Liver (tissue), 9 donors: Measurements from ENCODE around the gene RAF1. TPM values are rescaled to one million over a fixed set of nuclear protein-coding genes. Genes with fewer than 3 reads are reported as not detected.

Source experiments
- DNase-seq: peaks from one replicate; pipeline ENCODE4 v3.0.0-alpha.2; 2017; ENCODE audit warnings: low spot score
- H3K27ac ChIP-seq, 2 donors: one replicate each; pipeline ENCODE4 v1.7.0; 2013; ENCODE audit warnings: inconsistent platforms in 2 of 2, low read length in 2 of 2, control low read depth in 1 of 2, low read depth in 1 of 2, mild to moderate bottlenecking in 1 of 2
- H3K27me3 ChIP-seq, 4 donors: one replicate each; pipeline versions ENCODE4 v1.6.1 to v1.7.0; 2013; ENCODE audit warnings: low read length in 3 of 4, inconsistent platforms in 1 of 4, mild to moderate bottlenecking in 1 of 4, moderate library complexity in 1 of 4; ENCODE audit not compliant: control insufficient read depth in 4 of 4, insufficient read depth in 4 of 4
- H3K36me3 ChIP-seq, 4 donors: one replicate each; pipeline versions ENCODE4 v1.6.1 to v1.7.0; 2013; ENCODE audit warnings: low read length in 3 of 4, mild to moderate bottlenecking in 3 of 4, low read depth in 1 of 4, moderate library complexity in 1 of 4; ENCODE audit not compliant: control insufficient read depth in 4 of 4, insufficient read depth in 3 of 4
- H3K4me1 ChIP-seq, 4 donors: one replicate each; pipeline versions ENCODE4 v1.6.1 to v1.7.0; 2013; ENCODE audit warnings: low read length in 3 of 4, mild to moderate bottlenecking in 3 of 4, moderate library complexity in 1 of 4; ENCODE audit not compliant: control insufficient read depth in 4 of 4, insufficient read depth in 4 of 4
- H3K4me3 ChIP-seq, 3 donors: one replicate each; pipeline versions ENCODE4 v1.6.1 to v1.7.0; 2013; ENCODE audit warnings: low read length in 3 of 3, control low read depth in 1 of 3, low read depth in 1 of 3, mild to moderate bottlenecking in 1 of 3
- H3K9ac ChIP-seq, 2 donors: one replicate each; pipeline ENCODE4 v1.7.0; 2013; ENCODE audit warnings: low read length in 2 of 2, mild to moderate bottlenecking in 2 of 2, moderate library complexity in 2 of 2, control low read depth in 1 of 2, low read depth in 1 of 2
- H3K9me3 ChIP-seq, 4 donors: one replicate each; pipeline versions ENCODE4 v1.6.1 to v1.7.0; 2013; ENCODE audit warnings: low read length in 3 of 4; ENCODE audit not compliant: control insufficient read depth in 4 of 4
- EGR1 ChIP-seq, 2 donors: IDR thresholded peaks; 2 replicates each; pipeline ENCODE4 v1.6.1; 2016 to 2018; ENCODE audit warnings: antibody characterized with exemption in 2 of 2, low read depth in 2 of 2
- FOXA1 ChIP-seq: IDR thresholded peaks from 2 replicates; pipeline ENCODE4 v1.6.1; 2016; ENCODE audit warnings: antibody characterized with exemption
- FOXA2 ChIP-seq: IDR thresholded peaks from 2 replicates; pipeline ENCODE4 v1.6.1; 2016; ENCODE audit warnings: antibody characterized with exemption
- GABPA ChIP-seq, 2 donors: IDR thresholded peaks in 1 of 2; conservative IDR thresholded peaks in 1 of 2; 2 replicates each; pipeline ENCODE4 v1.6.1; 2016; ENCODE audit warnings: antibody characterized with exemption in 2 of 2, mild to moderate bottlenecking in 1 of 2, moderate library complexity in 1 of 2
- HNF4A ChIP-seq, 2 donors: conservative IDR thresholded peaks; 2 replicates each; pipeline ENCODE4 v1.6.1; 2016; ENCODE audit warnings: antibody characterized with exemption in 2 of 2, mild to moderate bottlenecking in 2 of 2
- HNF4G ChIP-seq: IDR thresholded peaks from 2 replicates; pipeline ENCODE4 v1.6.1; 2016; ENCODE audit warnings: antibody characterized with exemption
- NR2F2 ChIP-seq: IDR thresholded peaks from 2 replicates; pipeline ENCODE4 v1.6.1; 2016; ENCODE audit warnings: antibody characterized with exemption
- RAD21 ChIP-seq, 2 donors: IDR thresholded peaks; 2 replicates each; pipeline ENCODE4 v1.6.1; 2016; ENCODE audit warnings: antibody characterized with exemption in 2 of 2, mild to moderate bottlenecking in 2 of 2
- RXRA ChIP-seq, 2 donors: IDR thresholded peaks; 2 replicates each; pipeline ENCODE4 v1.6.1; 2017 to 2018; ENCODE audit warnings: antibody characterized with exemption in 2 of 2, mild to moderate bottlenecking in 1 of 2
- SP1 ChIP-seq: IDR thresholded peaks from 2 replicates; pipeline ENCODE4 v1.6.1; 2018; ENCODE audit warnings: antibody characterized with exemption, mild to moderate bottlenecking
- TAF1 ChIP-seq: conservative IDR thresholded peaks from 2 replicates; pipeline ENCODE4 v1.6.1; 2016; ENCODE audit warnings: antibody characterized with exemption, mild to moderate bottlenecking
- YY1 ChIP-seq: IDR thresholded peaks from 2 replicates; pipeline ENCODE4 v1.6.1; 2016; ENCODE audit warnings: antibody characterized with exemption, mild to moderate bottlenecking
- WGBS: extraction: QIAGEN DNeasy Blood & Tissue Kit; methylation state at CpG from one replicate; pipeline ENCODE4 v1.1.7; 2013; 5-methylcytosine and 5-hydroxymethylcytosine counted together
- polyA plus RNA-seq, 2 donors: library from polyadenylated mRNA; stranded (reverse) in 1 of 2; unstranded in 1 of 2; fragments of 200-250 nt in 1 of 2; fragments of >200 nt in 1 of 2; fragmentation: Nextera tagmentation in 1 of 2; extraction: Ambion mirVana in 1 of 2; gene quantifications; one replicate each; pipeline versions ENCODE4 v1.2.1 to v1.2.3, GENCODE V29; 2013 to 2015
- total RNA-seq, 2 donors: library from RNA; depleted of rRNA; stranded (reverse); fragments of >200 nt; gene quantifications; one replicate each; pipeline ENCODE4 v1.2.3, GENCODE V29; 2014
- TF ChIP-seq, protein P1 (sequence below): IDR thresholded peaks from 2 replicates; pipeline ENCODE4 v1.6.1; 2016; ENCODE audit warnings: antibody characterized with exemption
- TF ChIP-seq, protein P2 (sequence below): IDR thresholded peaks from 2 replicates; pipeline ENCODE4 v1.6.1; 2016; ENCODE audit warnings: antibody characterized with exemption
- TF ChIP-seq, protein P3 (sequence below): fragments of 150-350 bp; IDR thresholded peaks from 2 replicates; pipeline ENCODE4 v1.5.1; 2017; ENCODE audit warnings: improper control_type of control experiment, low read depth, low read length; ENCODE audit not compliant: missing input control
- TF ChIP-seq, protein P4 (sequence below): IDR thresholded peaks from 2 replicates; pipeline ENCODE4 v1.6.1; 2016; ENCODE audit warnings: antibody characterized with exemption
- TF ChIP-seq, protein P5 (sequence below): IDR thresholded peaks from 2 replicates; pipeline ENCODE4 v1.6.1; 2016; ENCODE audit warnings: antibody characterized with exemption, mild to moderate bottlenecking
- donor health status: healthy.
- donor health status: healthy.
- donor health status: healthy.
- donor health status: healthy.
- donor health status: healthy.

Gene RAF1
- total and polyA plus RNA-seq, 4 donors = 44.3 to 92.3 (median 63.2) TPM

DNA sequence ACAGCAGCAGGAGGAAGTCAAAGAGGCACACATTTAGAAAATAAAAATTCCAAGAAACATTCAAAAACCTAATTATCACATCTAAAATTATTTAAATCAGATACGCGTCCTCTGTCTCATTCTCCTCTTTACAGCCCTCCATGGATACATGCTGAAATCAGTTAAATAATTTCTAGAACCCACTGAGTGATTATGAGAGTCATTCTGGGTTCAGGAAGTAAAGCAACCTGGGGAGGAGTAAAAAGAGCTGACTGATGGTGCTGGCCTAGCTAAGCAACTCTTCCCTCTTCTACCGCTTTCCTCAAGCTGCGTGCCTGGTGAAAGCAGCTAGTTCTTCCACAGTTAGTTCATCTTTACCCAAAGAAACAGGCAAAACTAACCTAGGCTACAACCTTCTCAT is 48.7 kb downstream of the RAF1 start:
- H3K27ac ChIP-seq = no peak overlapping the region
- peaks cover 3 to 17% (median 13%) of the 10 kb centered on the region in 4 donors for H3K36me3 ChIP-seq
- WGBS = 94% methylated on average over 4 of the region's 4 CpGs

DNA sequence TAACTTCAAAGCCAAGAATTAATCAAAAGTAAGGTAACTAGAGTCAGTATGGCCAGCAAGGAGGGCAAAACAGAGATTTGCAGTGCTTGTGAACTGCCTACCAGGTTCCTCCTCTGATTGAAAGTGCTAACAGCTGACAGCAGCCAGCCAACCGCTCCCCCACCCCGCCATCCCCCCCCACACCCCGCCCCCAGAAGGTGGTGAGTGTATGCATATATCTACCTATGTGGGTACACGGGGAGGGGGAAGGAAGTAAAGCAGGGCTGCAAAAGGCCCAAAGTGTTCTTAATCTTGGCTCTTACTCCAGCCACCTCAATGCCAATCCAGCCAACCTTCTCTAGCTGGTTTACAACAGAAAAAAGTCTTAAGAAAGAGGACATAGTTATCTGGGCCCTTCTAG is 50.7 kb downstream of the RAF1 start:
- peaks cover 3 to 22% (median 19%) of the 10 kb centered on the region in 4 donors for H3K36me3 ChIP-seq
- H3K27ac ChIP-seq = no peak overlapping the region
- TF ChIP-seq GABPA (IDR thresholded peaks at IDR 0.05 in 1 of 2, conservative IDR thresholded peaks at IDR 0.05 in 1 of 2) (no peak), FOXA1 (no peak), SP1 (no peak), HNF4G (no peak), RXRA (IDR thresholded peaks at IDR 0.05) (no peak), RAD21 (IDR thresholded peaks at IDR 0.05) (no peak), EGR1 (IDR thresholded peaks at IDR 0.05; ENCODE audit: low read depth in 2 of 2) (no peak), NR2F2 (no peak), FOXA2 (no peak)
- TF ChIP-seq, protein P1, sequence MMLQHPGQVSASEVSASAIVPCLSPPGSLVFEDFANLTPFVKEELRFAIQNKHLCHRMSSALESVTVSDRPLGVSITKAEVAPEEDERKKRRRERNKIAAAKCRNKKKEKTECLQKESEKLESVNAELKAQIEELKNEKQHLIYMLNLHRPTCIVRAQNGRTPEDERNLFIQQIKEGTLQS = no peak
- TF ChIP-seq, protein P2, sequence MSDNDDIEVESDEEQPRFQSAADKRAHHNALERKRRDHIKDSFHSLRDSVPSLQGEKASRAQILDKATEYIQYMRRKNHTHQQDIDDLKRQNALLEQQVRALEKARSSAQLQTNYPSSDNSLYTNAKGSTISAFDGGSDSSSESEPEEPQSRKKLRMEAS = no peak
- no peaks in the 10 kb centered on the region for H3K9me3 ChIP-seq
- no peak for DNase-seq
- H3K4me3 ChIP-seq = no peak overlapping the region
- no peak overlapping the region for H3K9ac ChIP-seq
- no peaks in the 10 kb centered on the region for H3K4me1 ChIP-seq
- no peaks in the 10 kb centered on the region for H3K27me3 ChIP-seq
- WGBS = 75% methylated on average over 4 of the region's 4 CpGs

More for the DNA sequence above, 48.7 kb downstream of the RAF1 start:
- no peak overlapping the region for H3K4me3 ChIP-seq
- DNase-seq = no peak
- H3K9ac ChIP-seq = no peak overlapping the region
- H3K9me3 ChIP-seq = no peaks in the 10 kb centered on the region
- no peaks in the 10 kb centered on the region for H3K27me3 ChIP-seq
- H3K4me1 ChIP-seq = peaks cover under 1 to 2% (median under 1%) of the 10 kb centered on the region in 4 donors
- no peak for TF ChIP-seq SP1
- TF ChIP-seq FOXA2 = no peak
- TF ChIP-seq, protein P3, sequence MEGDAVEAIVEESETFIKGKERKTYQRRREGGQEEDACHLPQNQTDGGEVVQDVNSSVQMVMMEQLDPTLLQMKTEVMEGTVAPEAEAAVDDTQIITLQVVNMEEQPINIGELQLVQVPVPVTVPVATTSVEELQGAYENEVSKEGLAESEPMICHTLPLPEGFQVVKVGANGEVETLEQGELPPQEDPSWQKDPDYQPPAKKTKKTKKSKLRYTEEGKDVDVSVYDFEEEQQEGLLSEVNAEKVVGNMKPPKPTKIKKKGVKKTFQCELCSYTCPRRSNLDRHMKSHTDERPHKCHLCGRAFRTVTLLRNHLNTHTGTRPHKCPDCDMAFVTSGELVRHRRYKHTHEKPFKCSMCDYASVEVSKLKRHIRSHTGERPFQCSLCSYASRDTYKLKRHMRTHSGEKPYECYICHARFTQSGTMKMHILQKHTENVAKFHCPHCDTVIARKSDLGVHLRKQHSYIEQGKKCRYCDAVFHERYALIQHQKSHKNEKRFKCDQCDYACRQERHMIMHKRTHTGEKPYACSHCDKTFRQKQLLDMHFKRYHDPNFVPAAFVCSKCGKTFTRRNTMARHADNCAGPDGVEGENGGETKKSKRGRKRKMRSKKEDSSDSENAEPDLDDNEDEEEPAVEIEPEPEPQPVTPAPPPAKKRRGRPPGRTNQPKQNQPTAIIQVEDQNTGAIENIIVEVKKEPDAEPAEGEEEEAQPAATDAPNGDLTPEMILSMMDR = no peak
- TF ChIP-seq, protein P4, sequence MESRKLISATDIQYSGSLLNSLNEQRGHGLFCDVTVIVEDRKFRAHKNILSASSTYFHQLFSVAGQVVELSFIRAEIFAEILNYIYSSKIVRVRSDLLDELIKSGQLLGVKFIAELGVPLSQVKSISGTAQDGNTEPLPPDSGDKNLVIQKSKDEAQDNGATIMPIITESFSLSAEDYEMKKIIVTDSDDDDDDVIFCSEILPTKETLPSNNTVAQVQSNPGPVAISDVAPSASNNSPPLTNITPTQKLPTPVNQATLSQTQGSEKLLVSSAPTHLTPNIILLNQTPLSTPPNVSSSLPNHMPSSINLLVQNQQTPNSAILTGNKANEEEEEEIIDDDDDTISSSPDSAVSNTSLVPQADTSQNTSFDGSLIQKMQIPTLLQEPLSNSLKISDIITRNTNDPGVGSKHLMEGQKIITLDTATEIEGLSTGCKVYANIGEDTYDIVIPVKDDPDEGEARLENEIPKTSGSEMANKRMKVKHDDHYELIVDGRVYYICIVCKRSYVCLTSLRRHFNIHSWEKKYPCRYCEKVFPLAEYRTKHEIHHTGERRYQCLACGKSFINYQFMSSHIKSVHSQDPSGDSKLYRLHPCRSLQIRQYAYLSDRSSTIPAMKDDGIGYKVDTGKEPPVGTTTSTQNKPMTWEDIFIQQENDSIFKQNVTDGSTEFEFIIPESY = no peak
- no peak for TF ChIP-seq HNF4A (conservative IDR thresholded peaks at IDR 0.05)
- TF ChIP-seq, protein P5, sequence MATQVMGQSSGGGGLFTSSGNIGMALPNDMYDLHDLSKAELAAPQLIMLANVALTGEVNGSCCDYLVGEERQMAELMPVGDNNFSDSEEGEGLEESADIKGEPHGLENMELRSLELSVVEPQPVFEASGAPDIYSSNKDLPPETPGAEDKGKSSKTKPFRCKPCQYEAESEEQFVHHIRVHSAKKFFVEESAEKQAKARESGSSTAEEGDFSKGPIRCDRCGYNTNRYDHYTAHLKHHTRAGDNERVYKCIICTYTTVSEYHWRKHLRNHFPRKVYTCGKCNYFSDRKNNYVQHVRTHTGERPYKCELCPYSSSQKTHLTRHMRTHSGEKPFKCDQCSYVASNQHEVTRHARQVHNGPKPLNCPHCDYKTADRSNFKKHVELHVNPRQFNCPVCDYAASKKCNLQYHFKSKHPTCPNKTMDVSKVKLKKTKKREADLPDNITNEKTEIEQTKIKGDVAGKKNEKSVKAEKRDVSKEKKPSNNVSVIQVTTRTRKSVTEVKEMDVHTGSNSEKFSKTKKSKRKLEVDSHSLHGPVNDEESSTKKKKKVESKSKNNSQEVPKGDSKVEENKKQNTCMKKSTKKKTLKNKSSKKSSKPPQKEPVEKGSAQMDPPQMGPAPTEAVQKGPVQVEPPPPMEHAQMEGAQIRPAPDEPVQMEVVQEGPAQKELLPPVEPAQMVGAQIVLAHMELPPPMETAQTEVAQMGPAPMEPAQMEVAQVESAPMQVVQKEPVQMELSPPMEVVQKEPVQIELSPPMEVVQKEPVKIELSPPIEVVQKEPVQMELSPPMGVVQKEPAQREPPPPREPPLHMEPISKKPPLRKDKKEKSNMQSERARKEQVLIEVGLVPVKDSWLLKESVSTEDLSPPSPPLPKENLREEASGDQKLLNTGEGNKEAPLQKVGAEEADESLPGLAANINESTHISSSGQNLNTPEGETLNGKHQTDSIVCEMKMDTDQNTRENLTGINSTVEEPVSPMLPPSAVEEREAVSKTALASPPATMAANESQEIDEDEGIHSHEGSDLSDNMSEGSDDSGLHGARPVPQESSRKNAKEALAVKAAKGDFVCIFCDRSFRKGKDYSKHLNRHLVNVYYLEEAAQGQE = no peak
- TF ChIP-seq YY1 = no peak
- TF ChIP-seq FOXA1 = no peak
- no peak for TF ChIP-seq RAD21 (IDR thresholded peaks at IDR 0.05)
- TF ChIP-seq TAF1 = no peak
- TF ChIP-seq GABPA (IDR thresholded peaks at IDR 0.05 in 1 of 2, conservative IDR thresholded peaks at IDR 0.05 in 1 of 2) = no peak
